ENCODE data around the gene DUSP21. TPM values are rescaled to one million over a fixed set of nuclear protein-coding genes. Genes with fewer than 3 reads are reported as not detected.

The DUSP21 gene
- polyA plus RNA-seq, 1 donor (not counting 4 experiments of a cell fraction or from before 2014, with no cell fraction given): not detected

DNA sequence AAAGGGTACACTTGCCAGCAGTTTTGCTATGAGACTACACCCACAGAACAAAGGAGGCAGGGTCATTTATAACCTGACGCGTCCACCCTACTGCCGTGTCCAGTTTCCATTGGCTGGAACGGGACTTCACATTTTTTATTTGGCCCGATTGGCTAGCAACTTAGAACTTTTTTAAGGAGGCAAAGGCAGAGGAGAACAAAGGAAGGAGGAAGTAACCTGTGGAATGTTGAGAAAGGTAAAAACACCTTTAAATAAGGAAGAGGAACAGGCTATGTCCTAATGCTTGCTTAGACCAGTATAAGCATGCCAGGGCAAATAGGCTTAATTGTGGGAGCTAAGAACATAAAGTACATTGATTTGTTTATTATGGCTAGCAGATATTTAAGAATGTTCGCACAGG is 47.8 kb downstream of the DUSP21 start:
- peak overlapping the region; percentile 67 for H3K4me2 ChIP-seq (ENCODE audit: control insufficient read depth, extremely low read depth, insufficient read depth, low read depth, low read length)
- peak overlapping the region; percentile 52 for H3K27ac ChIP-seq (ENCODE audit: control insufficient read depth, insufficient read depth, low read length)
- FAIRE-seq: peak; percentile 87
- no peaks in the 10 kb centered on the region for H4K20me1 ChIP-seq (ENCODE audit: control insufficient read depth, extremely low read depth, insufficient read depth, low read length)
- H3K9ac ChIP-seq (ENCODE audit: control insufficient read depth, extremely low read depth, insufficient read depth, low read length): no peak overlapping the region
- H2AFZ ChIP-seq (ENCODE audit: control insufficient read depth, low read length): no peak overlapping the region
- dilution Hi-C loops (cut with MboI; ENCODE audit: extremely low pct_ligation_motif_present, low sequenced_read_pairs): no loop called here
- no peak for DNase-seq (ENCODE audit: low read depth, low spot score)
- H3K4me3 ChIP-seq (ENCODE audit: control insufficient read depth in 2 of 3, extremely low read depth in 1 of 3, insufficient read depth in 2 of 3, low read depth in 1 of 3, low read length in 3 of 3): peak overlapping the region in 2 of 3 experiments; percentile 19 to 57
- H3K4me1 ChIP-seq (ENCODE audit: control insufficient read depth, extremely low read depth, insufficient read depth, low read length): peaks cover 12% of the 10 kb centered on the region
- peaks cover 86% of the 10 kb centered on the region for H3K79me2 ChIP-seq (ENCODE audit: control insufficient read depth, insufficient read depth, low read length)
- no peaks in the 10 kb centered on the region for H3K9me3 ChIP-seq (ENCODE audit: control insufficient read depth, low read depth, low read length)
- no peaks in the 10 kb centered on the region for H3K36me3 ChIP-seq (ENCODE audit: control insufficient read depth in 2 of 2, extremely low read depth in 1 of 2, insufficient read depth in 2 of 2, low read length in 2 of 2)
- H3K9me1 ChIP-seq (ENCODE audit: control insufficient read depth, extremely low read depth, insufficient read depth, low read length): no peaks in the 10 kb centered on the region
- H3K27me3 ChIP-seq (ENCODE audit: control insufficient read depth, extremely low read depth, insufficient read depth, low read length): no peaks in the 10 kb centered on the region
- no peak for TF ChIP-seq EZH2 (IDR thresholded peaks at IDR 0.05; ENCODE audit: low read length)
- TF ChIP-seq, protein P1, sequence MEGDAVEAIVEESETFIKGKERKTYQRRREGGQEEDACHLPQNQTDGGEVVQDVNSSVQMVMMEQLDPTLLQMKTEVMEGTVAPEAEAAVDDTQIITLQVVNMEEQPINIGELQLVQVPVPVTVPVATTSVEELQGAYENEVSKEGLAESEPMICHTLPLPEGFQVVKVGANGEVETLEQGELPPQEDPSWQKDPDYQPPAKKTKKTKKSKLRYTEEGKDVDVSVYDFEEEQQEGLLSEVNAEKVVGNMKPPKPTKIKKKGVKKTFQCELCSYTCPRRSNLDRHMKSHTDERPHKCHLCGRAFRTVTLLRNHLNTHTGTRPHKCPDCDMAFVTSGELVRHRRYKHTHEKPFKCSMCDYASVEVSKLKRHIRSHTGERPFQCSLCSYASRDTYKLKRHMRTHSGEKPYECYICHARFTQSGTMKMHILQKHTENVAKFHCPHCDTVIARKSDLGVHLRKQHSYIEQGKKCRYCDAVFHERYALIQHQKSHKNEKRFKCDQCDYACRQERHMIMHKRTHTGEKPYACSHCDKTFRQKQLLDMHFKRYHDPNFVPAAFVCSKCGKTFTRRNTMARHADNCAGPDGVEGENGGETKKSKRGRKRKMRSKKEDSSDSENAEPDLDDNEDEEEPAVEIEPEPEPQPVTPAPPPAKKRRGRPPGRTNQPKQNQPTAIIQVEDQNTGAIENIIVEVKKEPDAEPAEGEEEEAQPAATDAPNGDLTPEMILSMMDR (optimal IDR thresholded peaks at IDR 0.05 in 1 of 3, IDR thresholded peaks at IDR 0.05 in 1 of 3, conservative IDR thresholded peaks at IDR 0.05 in 1 of 3; ENCODE audit: extremely low read depth in 1 of 3, insufficient read depth in 2 of 3, low read length in 3 of 3): no peak

Other genes with a start within 250 kb of the DUSP21 start
- 33.5 to 64.2 TPM (median 59.9 TPM) in 3 replicates for gene KDM6A, start 29.2 kb downstream of the DUSP21 start, polyA plus RNA-seq